Femur (tissue), 1 donor: ENCODE measurements around the gene MLEC.
"Not testable (repeated sequence)": the region's sequence is repeated elsewhere in the genome, so short reads cannot be mapped to it uniquely, and the experiment has no call there.

Experiments
- DNase-seq: peaks from one replicate; pipeline ENCODE4 v3.0.0-alpha.2; 2017

The MLEC gene

DNA sequence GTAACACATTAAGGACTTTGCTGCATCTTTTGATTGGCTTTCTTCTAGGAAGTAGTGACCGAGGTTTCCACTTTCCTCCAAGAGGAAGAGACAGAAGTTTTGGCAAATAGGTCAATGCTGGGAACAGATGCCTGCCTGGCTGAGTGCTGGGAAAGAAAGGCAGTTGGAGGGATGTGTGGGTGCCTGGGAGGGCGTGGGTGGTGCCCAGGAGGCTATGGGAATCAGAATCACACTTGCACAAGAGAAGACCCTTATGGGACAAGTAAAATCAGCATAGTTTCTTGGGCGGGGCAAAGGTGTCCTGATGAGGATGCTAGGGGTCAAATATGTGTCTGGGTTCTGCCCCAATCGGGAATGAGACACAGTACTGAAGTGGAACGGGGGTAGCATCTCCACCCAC, 37.8 kb downstream of the MLEC start:
- DNase-seq, result no peak

DNA sequence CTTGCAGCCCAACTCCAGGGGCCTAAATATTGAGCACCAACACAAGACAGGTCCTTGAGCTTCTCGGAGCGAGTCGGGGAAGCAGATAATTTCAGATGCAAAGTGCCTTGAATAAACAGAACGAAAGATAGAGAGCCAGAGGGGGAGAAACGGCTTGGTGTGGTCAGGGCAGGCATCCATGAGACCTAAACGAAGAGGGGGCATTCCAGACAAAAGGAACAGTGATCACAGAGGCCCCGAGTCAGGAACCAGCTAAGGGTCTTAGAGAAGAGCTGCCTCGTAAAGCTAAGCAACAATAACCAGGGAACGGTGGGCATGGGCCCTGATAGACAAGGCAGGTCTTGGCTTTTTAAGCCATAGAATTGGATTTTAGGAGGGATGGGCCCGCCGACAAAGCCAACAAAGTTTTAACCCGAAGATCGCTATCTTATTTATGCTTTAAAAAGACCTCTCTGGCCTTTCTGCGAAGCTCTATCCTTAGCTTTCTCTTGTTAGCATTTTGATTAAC, 38.3 kb downstream of the MLEC start:
- no peak for DNase-seq

DNA sequence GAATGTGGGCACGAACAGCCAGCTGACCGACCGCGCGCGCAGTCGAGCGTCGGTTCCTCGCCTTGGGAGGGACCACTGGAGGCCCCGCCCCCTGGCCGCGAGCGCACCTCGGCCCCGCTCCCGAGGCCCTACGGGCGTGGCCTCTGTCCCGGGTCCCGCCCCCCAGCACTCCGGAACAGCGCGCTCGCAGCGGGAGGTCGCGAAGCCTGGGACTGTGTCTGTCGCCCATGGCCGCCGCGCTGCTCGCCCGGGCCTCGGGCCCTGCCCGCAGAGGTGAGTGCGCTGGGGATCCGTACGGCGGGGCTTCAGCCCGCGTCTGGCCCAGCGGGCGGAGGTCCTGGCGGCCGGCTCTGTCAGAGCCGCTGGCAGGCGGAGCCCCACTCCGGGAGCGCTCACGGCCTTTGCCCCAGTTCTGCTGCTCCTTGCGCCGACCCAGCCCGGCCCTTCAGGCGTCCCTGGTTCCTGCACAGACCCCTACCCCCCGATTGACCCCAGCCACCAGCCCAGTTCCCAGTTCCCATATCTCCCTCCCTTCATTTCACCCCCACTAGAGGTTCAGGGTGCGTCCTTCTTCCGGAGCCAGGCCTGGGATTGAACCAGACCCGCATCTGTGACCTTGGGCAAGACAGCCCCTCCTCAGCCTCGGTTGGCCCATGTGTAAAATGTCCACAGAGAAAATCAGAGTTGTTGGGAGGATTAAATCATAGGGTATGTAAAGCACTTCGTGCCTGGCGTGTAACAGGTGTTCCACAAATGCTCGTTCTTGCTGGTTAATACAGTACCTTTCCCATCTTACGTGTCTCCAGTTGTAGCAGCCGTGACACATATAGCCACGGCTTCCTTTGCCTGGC, 38.9 kb downstream of the MLEC start, which contains the start of gene ACADS:
TSS of gene ACADS (plus strand) at position 168 of the 851 bp plus-strand sequence. CDS start at position 228, 60 bp downstream.
- peak; percentile 91 for DNase-seq

DNA sequence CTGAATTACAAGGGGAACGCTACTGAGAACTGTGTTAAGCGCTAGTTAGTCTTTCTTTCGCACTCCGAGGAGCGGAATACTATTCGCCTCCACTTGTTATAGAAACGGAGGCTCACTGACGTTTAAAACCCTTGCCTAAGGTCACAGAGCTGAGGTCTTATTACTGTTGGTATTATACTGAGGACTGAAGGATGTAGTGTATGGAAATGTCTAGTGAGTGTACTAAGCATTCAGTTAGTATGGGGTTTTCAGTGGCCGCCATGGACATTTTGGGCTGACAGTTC, 39.5 kb downstream of the MLEC start:
- no peak for DNase-seq

DNA sequence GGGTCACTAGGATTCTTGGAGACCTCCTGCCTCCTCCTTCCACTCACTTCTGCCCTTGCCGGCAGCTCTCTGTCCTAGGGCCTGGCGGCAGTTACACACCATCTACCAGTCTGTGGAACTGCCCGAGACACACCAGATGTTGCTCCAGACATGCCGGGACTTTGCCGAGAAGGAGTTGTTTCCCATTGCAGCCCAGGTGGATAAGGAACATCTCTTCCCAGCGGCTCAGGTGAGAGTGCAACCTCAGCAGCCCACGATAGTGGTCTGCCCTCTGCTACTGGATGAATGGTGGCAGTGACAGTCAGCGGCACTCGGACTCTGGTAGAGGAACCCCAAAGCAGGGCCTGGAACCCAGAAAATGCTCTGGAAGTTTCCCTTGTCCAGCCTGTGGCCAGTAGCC, 40.0 kb downstream of the MLEC start:
- DNase-seq, result no peak

DNA sequence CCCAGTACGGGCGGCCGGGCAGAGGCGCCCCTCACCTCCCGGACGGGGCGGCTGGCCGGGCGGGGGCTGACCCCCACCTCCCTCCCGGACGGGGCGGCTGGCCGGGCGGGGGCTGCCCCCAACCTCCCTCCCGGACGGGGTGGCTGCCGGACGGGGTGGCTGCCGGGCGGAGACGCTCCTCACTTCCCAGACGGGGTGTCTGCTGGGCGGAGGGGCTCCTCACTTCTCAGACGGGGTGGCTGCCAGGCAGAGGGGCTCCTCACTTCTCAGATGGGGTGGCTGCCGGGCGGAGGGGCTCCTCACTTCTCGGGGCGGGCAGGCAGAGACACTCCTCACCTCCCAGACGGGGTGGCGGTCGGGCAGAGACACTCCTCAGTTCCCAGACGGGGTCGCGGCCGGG, 45.2 kb downstream of the MLEC start:
- DNase-seq, result not testable (repeated sequence)

DNA sequence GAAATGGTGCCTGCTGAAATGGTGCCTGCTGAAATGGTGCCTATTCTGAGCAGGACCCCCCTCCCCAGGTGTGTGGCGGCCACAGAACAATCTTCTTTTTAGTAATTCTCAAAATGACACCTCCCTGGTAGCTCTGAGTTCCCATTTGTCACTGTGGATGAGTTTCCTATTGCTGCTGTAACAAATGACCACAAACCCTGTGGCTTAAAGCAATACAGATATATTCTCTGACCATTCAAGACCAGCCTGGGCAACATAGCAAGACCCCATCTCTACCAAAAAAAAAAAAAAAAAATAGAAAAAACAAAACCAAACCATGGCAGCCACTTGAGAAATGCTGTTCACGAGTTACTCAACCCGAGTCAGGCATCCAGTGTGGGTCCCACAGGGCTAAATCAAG, 46.6 kb downstream of the MLEC start:
- DNase-seq, result no peak

DNA sequence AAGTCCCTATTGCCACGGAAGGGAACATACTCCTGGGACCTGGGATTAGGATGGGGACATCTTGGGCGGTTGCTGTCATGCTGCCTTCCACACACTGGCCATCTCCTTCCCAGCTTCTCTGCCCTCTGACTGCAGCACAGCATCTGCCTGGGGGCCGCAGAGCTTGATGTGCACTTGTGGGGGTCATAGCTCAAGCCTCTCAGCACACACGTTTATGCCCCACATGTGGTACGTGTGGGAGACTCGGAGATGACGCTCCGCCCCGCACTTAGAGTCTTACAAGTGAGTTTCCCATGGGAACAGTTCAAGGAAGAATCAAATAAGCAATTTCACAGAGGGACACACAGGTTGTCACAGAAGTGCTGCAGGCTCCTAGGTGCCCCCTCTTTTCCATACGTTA, 47.3 kb downstream of the MLEC start:
- no peak for DNase-seq

DNA sequence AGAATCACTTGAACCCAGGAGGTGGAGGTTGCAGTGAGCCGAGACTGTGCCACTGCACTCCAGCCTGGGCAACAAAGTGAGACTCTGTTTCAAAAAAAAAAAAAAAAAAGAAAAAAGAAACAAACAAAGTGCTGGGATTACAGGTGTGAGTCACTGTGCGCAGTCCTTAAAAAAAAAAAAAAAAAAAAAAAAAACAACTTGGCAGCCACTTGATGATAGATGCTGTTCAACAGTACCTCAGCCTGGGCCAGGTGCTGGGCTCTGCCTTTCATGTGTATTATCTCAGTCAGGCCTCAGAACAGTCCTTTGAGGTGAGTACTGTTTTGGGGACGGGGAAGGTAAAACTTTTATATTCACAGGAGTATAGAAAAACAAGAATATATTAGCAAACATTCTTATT, 48.2 kb downstream of the MLEC start:
- no peak for DNase-seq

DNA sequence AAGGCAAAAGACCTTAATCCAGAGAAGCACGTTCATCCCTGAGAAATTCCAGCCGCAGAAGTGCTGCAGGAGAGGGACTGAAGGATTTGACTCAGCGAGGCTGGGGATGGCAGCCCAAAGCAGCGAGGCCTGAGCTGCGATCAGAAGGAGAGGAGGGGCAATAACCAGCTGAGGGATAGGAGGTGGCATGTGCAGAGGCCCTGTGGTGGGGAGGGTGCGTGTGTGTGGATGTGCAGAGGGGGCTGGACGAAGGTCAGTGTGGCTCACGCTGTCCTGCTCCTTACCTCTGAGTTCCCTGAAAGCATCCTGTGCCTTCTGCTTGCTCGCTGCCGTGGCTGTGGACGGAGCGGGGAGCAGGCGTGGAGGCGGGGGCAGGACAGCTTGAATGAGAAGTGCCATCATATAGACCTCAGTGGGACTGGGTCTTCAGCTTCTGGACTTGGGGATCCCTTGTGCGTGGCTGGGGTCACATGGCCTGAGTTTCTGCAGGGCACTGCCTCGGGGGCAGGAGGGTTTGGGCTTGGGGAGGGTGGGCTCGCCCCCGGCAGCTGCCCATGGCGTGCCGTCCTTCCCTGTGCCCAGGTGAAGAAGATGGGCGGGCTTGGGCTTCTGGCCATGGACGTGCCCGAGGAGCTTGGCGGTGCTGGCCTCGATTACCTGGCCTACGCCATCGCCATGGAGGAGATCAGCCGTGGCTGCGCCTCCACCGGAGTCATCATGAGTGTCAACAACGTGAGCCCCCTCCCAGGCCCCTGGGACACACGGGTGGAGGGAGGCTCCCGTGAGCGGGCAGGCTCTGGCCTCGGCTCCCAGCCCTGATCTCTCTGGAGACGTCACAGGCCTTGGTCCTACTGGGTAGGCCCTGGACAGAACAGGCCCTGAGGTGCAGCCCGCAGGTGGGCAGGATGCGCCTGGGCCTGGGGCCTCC, 49.7 kb downstream of the MLEC start:
- DNase-seq, result no peak

DNA sequence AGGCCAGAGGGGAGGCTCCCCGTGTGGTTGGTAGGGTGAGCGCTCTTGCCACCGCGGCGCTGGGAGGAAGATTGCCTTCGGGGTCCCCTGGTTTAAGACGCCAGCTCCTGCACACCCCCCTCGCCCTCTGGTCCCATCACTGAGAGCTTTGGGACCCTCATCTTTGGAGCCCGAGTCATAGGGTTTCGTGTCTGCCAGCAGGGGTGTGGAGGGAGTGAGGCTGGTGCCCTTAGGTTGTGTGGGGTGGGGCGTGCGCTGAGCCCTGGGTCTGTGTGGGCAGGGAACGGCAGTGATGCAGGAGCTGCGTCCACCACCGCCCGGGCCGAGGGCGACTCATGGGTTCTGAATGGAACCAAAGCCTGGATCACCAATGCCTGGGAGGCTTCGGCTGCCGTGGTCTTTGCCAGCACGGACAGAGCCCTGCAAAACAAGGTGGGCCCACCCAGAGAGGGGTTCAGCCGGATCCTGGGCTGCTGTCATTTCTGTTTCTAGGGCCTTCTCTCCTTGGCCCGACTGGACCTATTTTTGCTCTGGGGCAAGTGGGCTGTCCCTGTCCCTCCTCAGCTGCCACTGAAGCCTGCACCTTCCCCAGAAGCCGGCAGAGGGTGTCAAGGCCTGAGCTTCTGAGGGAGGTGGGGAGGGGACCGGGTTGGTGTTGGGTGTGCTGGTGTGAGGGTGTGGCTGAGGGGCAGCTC, 50.8 kb downstream of the MLEC start:
- no peak for DNase-seq

DNA sequence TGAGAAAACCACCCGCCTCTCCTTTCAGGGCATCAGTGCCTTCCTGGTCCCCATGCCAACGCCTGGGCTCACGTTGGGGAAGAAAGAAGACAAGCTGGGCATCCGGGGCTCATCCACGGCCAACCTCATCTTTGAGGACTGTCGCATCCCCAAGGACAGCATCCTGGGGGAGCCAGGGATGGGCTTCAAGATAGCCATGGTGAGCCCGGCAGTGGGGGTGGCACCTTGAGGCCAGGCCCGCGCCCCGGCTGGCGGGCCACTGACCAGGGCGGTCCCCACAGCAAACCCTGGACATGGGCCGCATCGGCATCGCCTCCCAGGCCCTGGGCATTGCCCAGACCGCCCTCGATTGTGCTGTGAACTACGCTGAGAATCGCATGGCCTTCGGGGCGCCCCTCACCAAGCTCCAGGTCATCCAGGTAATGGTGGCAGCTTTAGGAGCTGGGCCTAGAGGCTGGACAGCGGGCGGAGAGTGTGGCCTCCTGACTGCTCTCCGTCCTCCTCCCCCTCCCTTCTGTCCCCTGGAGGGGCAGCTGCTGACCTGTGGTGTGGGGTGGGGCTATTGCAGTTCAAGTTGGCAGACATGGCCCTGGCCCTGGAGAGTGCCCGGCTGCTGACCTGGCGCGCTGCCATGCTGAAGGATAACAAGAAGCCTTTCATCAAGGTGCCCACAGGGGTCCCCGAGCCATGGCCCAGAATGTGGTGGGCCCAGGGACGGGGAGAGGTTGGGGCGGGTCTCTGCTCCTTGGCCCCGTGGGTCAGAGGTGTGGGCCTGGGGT, 51.5 kb downstream of the MLEC start:
- DNase-seq, result no peak

DNA sequence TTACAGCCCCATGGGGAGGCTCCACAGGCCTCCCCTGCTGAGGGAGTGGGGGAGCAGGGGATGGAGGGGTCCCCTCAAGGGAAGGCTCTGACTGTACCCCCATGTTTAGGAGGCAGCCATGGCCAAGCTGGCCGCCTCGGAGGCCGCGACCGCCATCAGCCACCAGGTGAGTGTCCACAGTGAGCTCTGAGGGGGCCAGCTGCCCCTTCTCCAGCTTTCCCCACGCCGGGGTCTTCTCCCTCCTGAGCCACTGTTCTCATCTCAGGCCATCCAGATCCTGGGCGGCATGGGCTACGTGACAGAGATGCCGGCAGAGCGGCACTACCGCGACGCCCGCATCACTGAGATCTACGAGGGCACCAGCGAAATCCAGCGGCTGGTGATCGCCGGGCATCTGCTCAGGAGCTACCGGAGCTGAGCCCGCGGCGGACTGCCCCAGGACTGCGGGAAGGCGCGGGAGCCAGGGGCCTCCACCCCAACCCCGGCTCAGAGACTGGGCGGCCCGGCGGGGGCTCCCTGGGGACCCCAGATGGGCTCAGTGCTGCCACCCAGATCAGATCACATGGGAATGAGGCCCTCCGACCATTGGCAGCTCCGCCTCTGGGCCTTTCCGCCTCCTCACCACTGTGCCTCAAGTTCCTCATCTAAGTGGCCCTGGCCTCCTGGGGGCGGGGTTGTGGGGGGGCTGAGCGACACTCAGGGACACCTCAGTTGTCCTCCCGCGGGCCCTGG, 52.2 kb downstream of the MLEC start:
- DNase-seq, result no peak

DNA sequence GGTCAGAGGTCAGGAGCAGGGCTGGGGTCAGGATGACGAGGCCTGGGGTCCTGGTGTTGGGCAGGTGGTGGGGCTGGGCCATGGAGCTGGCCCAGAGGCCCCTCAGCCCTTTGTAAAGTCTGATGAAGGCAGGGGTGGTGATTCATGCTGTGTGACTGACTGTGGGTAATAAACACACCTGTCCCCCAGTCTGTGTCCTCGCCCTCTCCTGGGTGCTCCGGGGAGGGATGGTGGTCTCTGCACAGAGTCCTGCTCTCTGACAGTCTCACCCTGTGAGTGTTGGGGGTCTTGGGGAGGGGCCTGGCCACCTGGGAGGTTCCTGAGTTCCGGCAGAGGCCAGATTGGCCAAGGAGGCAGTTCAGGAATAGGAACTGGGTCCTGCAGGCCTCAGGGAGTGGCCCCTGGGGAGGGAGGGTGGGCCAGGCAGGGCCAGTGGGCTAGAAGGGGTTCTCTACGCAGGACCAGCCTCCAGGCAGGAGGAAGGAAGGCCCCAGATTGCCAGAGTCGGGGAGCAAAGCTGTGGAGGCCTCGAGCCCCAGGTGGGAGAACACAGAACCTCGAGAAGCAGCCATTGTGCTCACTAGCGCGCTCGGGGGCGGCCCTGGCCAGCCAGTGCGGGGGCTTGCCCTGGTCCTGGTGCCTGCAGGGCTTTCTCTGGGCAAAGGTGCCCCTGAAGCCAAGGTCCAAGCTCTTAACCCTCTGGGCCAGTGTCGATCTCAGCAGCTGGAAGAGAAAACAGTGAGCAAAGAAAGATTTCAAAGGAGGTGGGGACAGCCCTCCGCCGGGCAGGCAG, 53.1 kb downstream of the MLEC start:
- DNase-seq, result no peak

DNA sequence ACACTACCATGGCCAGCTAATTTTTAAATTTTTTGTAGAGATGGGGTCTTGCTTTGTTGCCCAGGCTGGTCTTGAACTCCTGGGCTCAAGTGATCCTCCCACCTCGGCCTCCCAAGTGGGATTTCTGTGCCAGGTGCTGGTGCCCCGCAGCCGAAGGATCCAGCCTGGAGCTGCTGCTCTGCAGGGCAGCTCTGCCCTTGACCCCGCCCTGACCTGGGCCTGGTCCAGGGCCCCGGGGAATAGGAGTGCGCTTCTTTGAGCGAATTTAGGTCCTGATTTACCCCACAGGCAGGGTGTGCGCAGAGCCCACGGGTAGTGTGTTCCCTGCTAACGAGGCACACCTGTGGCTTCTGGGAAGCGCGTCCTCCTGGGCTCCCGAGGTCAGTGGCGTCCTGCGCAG, 53.9 kb downstream of the MLEC start:
- DNase-seq, result no peak

DNA sequence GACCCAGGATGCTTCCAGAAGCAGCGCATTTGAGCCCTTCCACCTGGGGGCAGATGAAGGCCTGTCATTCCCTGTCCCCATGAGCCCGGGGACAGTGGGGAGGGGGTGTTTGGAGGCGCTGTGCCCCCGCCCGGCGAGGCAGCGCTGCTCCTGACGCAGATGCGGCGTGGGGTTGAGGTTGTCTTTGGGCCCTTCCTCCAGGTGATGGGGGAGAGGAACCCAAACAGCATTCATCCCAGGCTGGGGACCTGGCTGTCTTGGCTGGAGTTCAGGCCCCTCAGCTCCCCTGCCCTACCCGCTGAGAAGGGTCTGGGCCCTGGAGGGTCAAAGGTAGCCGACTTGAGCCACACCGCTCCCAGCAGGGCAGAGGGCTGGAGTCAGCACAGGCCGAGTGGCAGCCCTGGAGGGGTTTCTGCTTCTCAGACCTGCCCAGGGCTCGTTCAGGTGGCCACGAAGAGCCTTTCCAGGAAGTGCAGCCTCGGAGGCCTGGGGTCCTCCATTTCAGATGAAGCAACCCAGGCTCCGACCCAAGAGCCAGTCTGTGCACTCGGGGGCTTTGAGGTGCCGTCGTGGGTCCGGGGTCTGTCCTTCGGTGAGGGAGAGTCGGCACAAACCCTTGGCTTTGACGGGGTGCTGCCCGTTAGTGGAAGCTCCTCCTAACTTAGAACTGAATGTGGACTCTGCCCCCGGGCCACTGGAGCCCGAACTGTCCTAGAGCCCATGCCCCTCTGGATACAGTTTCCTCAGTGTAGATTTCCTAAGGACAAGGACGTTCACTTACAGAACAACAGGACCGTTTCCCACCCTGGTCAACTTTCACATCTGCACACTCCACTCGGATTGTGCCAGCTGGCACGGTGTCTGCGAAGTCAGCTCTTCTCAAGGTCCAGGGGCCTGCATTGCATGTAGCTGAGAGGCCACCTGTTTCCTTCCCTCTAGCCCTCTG, 54.8 kb downstream of the MLEC start:
- DNase-seq, result peak; percentile 82

DNA sequence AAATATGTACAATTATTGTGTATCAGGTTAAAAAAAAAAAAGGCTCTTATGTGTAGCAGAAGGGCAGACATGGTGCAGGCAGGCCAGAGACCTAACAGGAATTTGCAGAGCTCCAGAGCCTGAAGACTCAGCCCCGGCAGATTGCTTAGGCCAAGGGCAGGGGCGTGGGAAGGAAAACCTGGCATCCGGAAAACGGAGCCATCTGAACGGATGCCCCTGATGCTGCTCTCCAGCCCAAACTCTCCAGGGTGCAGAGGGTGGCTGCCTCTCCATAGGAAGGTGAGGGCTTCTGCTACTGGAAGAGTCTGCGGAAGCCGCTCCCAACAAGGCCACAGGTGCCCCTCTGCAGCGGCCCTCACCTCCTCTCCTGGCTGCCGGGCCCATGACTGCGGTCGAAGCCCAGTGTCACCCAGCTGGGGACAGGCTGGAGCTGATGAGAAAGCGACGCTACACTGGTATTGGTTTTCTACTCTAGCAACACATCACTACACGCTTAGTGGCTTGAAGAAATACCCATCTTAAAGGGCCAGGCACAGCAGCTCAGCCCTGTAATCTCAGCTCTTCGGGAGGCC, 58.1 kb downstream of the MLEC start:
- DNase-seq, result no peak

DNA sequence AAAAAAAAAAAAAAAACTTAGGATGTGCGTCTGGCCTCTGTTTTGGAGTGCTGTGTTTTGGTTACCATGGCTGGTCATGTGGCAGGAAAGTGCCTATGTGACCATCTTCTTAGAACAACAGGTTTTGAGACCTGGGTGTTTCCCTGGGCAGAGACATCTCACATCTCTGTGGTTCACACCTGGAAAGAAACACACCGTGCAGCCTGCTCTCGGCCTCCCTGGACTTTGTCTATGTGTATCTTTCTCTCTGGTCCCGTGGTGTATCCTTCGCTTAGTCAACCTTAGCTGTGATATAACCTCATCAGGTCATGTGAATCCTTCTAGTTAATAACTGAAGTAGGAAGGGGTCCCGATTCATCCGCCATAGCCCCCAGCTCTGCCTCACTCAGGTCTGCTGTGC, 61.3 kb downstream of the MLEC start:
- no peak for DNase-seq

DNA sequence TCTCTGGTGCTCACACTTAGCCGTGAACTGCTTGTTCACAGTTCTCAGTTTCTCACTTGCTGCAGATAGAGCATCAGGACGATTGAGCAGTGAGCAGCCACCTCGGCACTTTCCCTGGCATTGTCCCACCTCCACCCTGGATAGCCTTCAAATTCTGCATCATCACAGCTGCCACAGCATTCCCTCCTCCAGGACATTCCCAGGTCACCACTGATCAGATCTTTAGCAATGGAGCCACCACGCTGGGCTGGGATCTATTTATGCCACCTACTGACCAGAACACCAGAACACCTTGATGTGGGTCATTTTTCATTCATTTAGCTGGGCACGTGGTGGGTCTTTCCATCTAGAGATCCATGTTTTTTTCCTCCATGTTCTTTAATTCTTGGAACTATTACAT, 62.3 kb downstream of the MLEC start:
- DNase-seq, result no peak
